HepG2 (cell line): ENCODE results near the gene VEGFB. TPM values are rescaled to one million over a fixed set of nuclear protein-coding genes. Genes with fewer than 3 reads are reported as not detected.
A peak's percentile ranks its signal among the peaks of the same experiment; 100 is the strongest.

Experiments
- ATF7 ChIP-seq, 2 experiments: fragments of 450-650 bp in 1 of 2; sonication (generic) in 1 of 2; formaldehyde crosslinking in 1 of 2; IDR thresholded peaks; 2 replicates each; pipeline versions ENCODE4 v1.4.0 to v1.6.1; 2016 to 2020; ENCODE audit warnings: antibody characterized with exemption in 1 of 2, mild to moderate bottlenecking in 1 of 2, missing genetic modification reagents in 1 of 2
- BCL3 ChIP-seq: sonication (generic); formaldehyde crosslinking; IDR thresholded peaks from 2 replicates; pipeline ENCODE4 v1.5.1; 2020; ENCODE audit warnings: mild to moderate bottlenecking, missing genetic modification reagents, moderate library complexity
- CCAR2 ChIP-seq: fragments of 200-400 bp; formaldehyde crosslinking; optimal IDR thresholded peaks from 2 replicates; pipeline ENCODE3; 2018; ENCODE audit warnings: low read depth, mild to moderate bottlenecking, low read length, moderate library complexity
- GMEB1 ChIP-seq: sonication (generic); formaldehyde crosslinking; IDR thresholded peaks from 2 replicates; pipeline ENCODE4 v1.5.1; 2020; ENCODE audit warnings: missing genetic modification reagents, mild to moderate bottlenecking, borderline replicate concordance
- HOXA9 ChIP-seq: sonication (generic); formaldehyde crosslinking; IDR thresholded peaks from 2 replicates; pipeline ENCODE4 v1.8.1; 2022; ENCODE audit warnings: missing genetic modification reagents, mild to moderate bottlenecking, moderate library complexity, borderline replicate concordance
- ISX ChIP-seq: sonication (generic); formaldehyde crosslinking; conservative IDR thresholded peaks from 2 replicates; pipeline ENCODE4 v1.5.0; 2020; ENCODE audit warnings: missing genetic modification reagents
- MTF2 ChIP-seq: sonication (generic); formaldehyde crosslinking; IDR thresholded peaks from 2 replicates; pipeline ENCODE4 v1.5.0; 2020; ENCODE audit warnings: missing genetic modification reagents, borderline replicate concordance
- MXD4 ChIP-seq: IDR thresholded peaks from 2 replicates; pipeline ENCODE4 v1.6.1; 2016; ENCODE audit warnings: mild to moderate bottlenecking, missing biosample characterization, missing genetic modification reagents
- NCOA5 ChIP-seq: sonication (generic); formaldehyde crosslinking; IDR thresholded peaks from 2 replicates; pipeline ENCODE4 v1.4.0; 2020; ENCODE audit warnings: missing genetic modification reagents
- NFRKB ChIP-seq: fragments of 450-650 bp; IDR thresholded peaks from 2 replicates; pipeline ENCODE4 v1.6.1; 2017
- SMAD1 ChIP-seq: sonication (generic); formaldehyde crosslinking; IDR thresholded peaks from 2 replicates; pipeline ENCODE4 v1.4.0; 2020; ENCODE audit warnings: missing genetic modification reagents, low read depth, mild to moderate bottlenecking, borderline replicate concordance
- SMAD9 ChIP-seq: sonication (generic); formaldehyde crosslinking; IDR thresholded peaks from 2 replicates; pipeline ENCODE4 v1.5.1; 2020; ENCODE audit warnings: mild to moderate bottlenecking, missing genetic modification reagents
- SP4 ChIP-seq: sonication (generic); formaldehyde crosslinking; IDR thresholded peaks from 2 replicates; pipeline ENCODE4 v1.8.1; 2023; ENCODE audit warnings: mild to moderate bottlenecking, missing genetic modification reagents
- TAF1 ChIP-seq: sonication (generic); formaldehyde crosslinking; IDR thresholded peaks from 2 replicates; pipeline ENCODE4 v1.4.0; 2020; ENCODE audit warnings: missing genetic modification reagents
- ZFYVE20 ChIP-seq: sonication (generic); formaldehyde crosslinking; IDR thresholded peaks from 2 replicates; pipeline ENCODE4 v1.8.0; 2023; ENCODE audit warnings: low read depth, mild to moderate bottlenecking, moderate library complexity, missing genetic modification reagents, borderline replicate concordance
- ZNF574 ChIP-seq: sonication (generic); formaldehyde crosslinking; IDR thresholded peaks from 2 replicates; pipeline ENCODE4 v1.4.0; 2020; ENCODE audit warnings: missing genetic modification reagents
- ZNF674 ChIP-seq: sonication (generic); formaldehyde crosslinking; IDR thresholded peaks from 2 replicates; pipeline ENCODE4 v1.5.0; 2020; ENCODE audit warnings: low read depth, mild to moderate bottlenecking, missing genetic modification reagents
- ZSCAN29 ChIP-seq: sonication (generic); formaldehyde crosslinking; conservative IDR thresholded peaks from 2 replicates; pipeline ENCODE4 v1.4.0; 2020; ENCODE audit warnings: mild to moderate bottlenecking, missing genetic modification reagents
- polyA plus RNA-seq, 8 experiments: library from polyadenylated mRNA; depleted of rRNA in 3 of 8; stranded (reverse) in 7 of 8; unstranded in 1 of 8; fragments of >200 nt; fragmentation: Illumina TruSeq in 4 of 8; extraction: Trizol in 4 of 8; gene quantifications; 2 replicates each; pipeline versions ENCODE4 v1.2.1 to v1.2.3, GENCODE V29; 2011 to 2016; ENCODE audit warnings: low read depth in 4 of 8, missing spikeins in 1 of 8, mixed read lengths in 1 of 8; ENCODE audit not compliant: insufficient read depth in 1 of 8
- total RNA-seq, 5 experiments: library from RNA; depleted of rRNA; stranded (reverse); fragments of >200 nt; fragmentation: Illumina TruSeq; extraction: Trizol; gene quantifications; 2 replicates each; pipeline ENCODE4 v1.2.3, GENCODE V29; 2016; ENCODE audit warnings: low read depth in 1 of 5
- TF ChIP-seq, protein P1 (sequence below): sonication (generic); formaldehyde crosslinking; IDR thresholded peaks from 2 replicates; pipeline ENCODE4 v1.5.1; 2020; ENCODE audit warnings: mild to moderate bottlenecking, missing genetic modification reagents
- TF ChIP-seq, protein P2 (sequence below): sonication (generic); formaldehyde crosslinking; IDR thresholded peaks from 2 replicates; pipeline ENCODE4 v1.4.0; 2020; ENCODE audit warnings: missing genetic modification reagents

The VEGFB gene
- total and polyA plus RNA-seq, 2 of the 13 experiments (the other 11 are each of a cell fraction or from before 2014, with no cell fraction given), result 9.0 to 11.3 TPM

DNA sequence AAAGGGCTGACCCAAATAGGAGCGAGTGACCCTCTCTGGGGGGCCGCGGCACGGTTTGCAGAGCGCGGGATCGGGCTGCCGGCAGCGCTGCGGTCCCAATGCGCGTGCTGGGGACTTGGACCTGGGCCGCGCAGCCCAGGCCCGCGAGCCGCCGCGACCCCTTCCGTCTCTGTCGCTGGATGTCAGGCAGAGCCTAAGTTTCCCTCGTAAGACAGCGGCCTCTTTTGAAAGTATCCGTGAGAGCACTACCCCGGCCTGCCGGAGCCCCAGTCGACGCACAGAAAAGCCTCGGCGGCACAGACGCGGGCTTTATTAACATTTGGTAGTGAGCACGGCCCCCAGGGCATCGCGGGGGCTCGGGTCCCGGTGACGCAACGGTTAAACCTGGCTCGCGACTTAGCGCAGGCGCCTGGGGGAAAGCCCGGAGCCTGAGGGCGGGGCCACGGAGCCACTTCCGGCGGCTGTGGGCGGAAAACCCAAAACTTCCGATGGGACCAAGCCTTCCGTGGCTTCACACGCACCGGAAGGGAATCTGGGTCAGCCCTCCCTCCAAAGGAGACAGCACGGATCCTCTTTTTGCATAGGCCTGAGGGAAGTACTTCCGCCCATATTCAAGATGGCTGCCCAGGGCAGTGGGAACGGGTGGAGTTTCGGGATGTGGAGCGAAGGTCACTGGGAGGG lies 35.3 kb downstream of the VEGFB start (continued):
- TF ChIP-seq, protein P1, sequence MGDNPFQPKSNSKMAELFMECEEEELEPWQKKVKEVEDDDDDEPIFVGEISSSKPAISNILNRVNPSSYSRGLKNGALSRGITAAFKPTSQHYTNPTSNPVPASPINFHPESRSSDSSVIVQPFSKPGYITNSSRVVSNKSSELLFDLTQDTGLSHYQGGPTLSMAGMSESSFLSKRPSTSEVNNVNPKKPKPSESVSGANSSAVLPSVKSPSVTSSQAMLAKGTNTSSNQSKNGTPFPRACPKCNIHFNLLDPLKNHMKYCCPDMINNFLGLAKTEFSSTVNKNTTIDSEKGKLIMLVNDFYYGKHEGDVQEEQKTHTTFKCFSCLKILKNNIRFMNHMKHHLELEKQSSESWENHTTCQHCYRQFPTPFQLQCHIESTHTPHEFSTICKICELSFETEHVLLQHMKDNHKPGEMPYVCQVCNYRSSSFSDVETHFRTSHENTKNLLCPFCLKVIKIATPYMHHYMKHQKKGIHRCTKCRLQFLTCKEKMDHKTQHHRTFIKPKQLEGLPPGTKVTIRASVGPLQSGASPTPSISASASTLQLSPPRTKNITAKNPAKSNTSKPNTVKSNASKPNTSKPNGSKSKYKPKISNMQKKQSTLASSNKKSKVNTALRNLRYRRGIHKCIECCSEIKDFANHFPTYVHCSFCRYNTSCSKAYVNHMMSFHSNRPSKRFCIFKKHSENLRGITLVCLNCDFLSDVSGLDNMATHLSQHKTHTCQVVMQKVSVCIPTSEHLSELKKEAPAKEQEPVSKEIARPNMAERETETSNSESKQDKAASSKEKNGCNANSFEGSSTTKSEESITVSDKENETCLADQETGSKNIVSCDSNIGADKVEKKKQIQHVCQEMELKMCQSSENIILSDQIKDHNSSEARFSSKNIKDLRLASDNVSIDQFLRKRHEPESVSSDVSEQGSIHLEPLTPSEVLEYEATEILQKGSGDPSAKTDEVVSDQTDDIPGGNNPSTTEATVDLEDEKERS (CRISPR knock-in tag), result no peak; the same call in none of the 2 replicates
- TF ChIP-seq NCOA5, result no peak
- TF ChIP-seq MTF2 (CRISPR knock-in tag), result peak; percentile 92; the same call in 1 of the 2 replicates
- 0 out of 2 replicates have a peak, but pooled peaks have one; percentile 22 for TF ChIP-seq HOXA9 (CRISPR knock-in tag)
- TF ChIP-seq ZSCAN29 (CRISPR knock-in tag), result no peak
- no peak for TF ChIP-seq NFRKB
- TF ChIP-seq ZFYVE20 (CRISPR knock-in tag), result no peak
- peak; percentile 95 for TF ChIP-seq SP4 (CRISPR knock-in tag)
- TF ChIP-seq BCL3 (CRISPR knock-in tag), result 0 out of 2 replicates have a peak, but pooled peaks have one; percentile 1
- TF ChIP-seq, protein P2, sequence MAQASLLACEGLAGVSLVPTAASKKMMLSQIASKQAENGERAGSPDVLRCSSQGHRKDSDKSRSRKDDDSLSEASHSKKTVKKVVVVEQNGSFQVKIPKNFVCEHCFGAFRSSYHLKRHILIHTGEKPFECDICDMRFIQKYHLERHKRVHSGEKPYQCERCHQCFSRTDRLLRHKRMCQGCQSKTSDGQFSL (CRISPR knock-in tag), result no peak
- TF ChIP-seq MXD4, result peak; percentile 77
- no peak for TF ChIP-seq ZNF674 (CRISPR knock-in tag)
- TF ChIP-seq ISX (CRISPR knock-in tag), result no peak
- no peak for TF ChIP-seq CCAR2
- 0 out of 2 replicates have a peak, but pooled peaks have one; percentile 55 for TF ChIP-seq SMAD9 (CRISPR knock-in tag)
- TF ChIP-seq TAF1 (CRISPR knock-in tag), result no peak
- TF ChIP-seq GMEB1, result peak; percentile 90
- TF ChIP-seq SMAD1 (CRISPR knock-in tag), result no peak
- TF ChIP-seq ZNF574, result peak; percentile 96
- TF ChIP-seq ATF7 (IDR thresholded peaks at IDR 0.05), result peak; percentile 64
- no peak; the same call in 1 of the 2 replicates for TF ChIP-seq ATF7 (CRISPR knock-in tag; IDR thresholded peaks at IDR 0.05)
